Upper lobe of right lung (tissue), 1 donor: ENCODE measurements around the gene VANGL2. TPM values are rescaled to one million over a fixed set of nuclear protein-coding genes. Genes with fewer than 3 reads are reported as not detected.
A peak's percentile ranks its signal among the peaks of the same experiment; 100 is the strongest.

ENCODE experiments used
- ATAC-seq: fragments of 200-7000 bp; cut with Tn5 transposase; one replicate; pipeline ENCODE4 v1.9.1; 2020; ENCODE audit warnings: mild to moderate bottlenecking, moderate library complexity
- DNase-seq: peaks from one replicate; pipeline ENCODE4 v3.0.0-alpha.2; 2020
- H3K27ac ChIP-seq: fragments of 200-600 bp; one replicate; pipeline ENCODE4 v1.8.0; 2022
- H3K27me3 ChIP-seq: fragments of 200-600 bp; one replicate; pipeline ENCODE4 v1.8.0; 2022; ENCODE audit warnings: mild to moderate bottlenecking
- H3K36me3 ChIP-seq: fragments of 200-600 bp; one replicate; pipeline ENCODE4 v1.8.0; 2022
- H3K4me1 ChIP-seq: fragments of 200-600 bp; one replicate; pipeline ENCODE4 v1.8.0; 2022
- H3K4me3 ChIP-seq: fragments of 200-600 bp; one replicate; pipeline ENCODE4 v1.8.0; 2022; ENCODE audit warnings: mild to moderate bottlenecking
- H3K9me3 ChIP-seq: fragments of 200-600 bp; one replicate; pipeline ENCODE4 v1.8.0; 2022
- CTCF ChIP-seq: fragments of 200-600 bp; IDR thresholded peaks from one replicate; pipeline ENCODE4 v1.8.0; 2022; ENCODE audit warnings: antibody characterized with exemption
- intact Hi-C: fragments of 100-400 bp; cut with DNase I; formaldehyde crosslinking; loops from one replicate; pipeline ENCODE4 v1.11.0; 2022
- total RNA-seq: library from RNA; stranded (reverse); fragmentation: NEBNext Ultra II Directional; extraction: Animal tissue kit (Norgen Biotek cat#: 25700); gene quantifications from one replicate; pipeline ENCODE4 v1.2.1, GENCODE V29; 2021
- donor health status: DM: no; HTN: yes; CAD: no; lungs with severe emphysema.

Gene VANGL2
- total RNA-seq, 1 donor from 2014 or later: 6.3 TPM

- DNase-seq (no peak), ATAC-seq (no peak)
- no peak for TF ChIP-seq CTCF
- no peaks in the 10 kb centered on the region for H3K9me3 ChIP-seq
- no peak overlapping the region for H3K27ac ChIP-seq
- H3K36me3 ChIP-seq: no peaks in the 10 kb centered on the region
- no peak overlapping the region for H3K4me3 ChIP-seq
- intact Hi-C loops: no loop called here
- no peaks in the 10 kb centered on the region for H3K27me3 ChIP-seq
- H3K4me1 ChIP-seq: peaks cover 8% of the 10 kb centered on the region
Observed at GRCh38 chr1:160371346-160371631, 29.1 kb upstream of the VANGL2 start.

- DNase-seq: no peak
- Histone ChIP-seq H3K9me3 (no peaks in the 10 kb centered on the region), H3K36me3 (no peaks in the 10 kb centered on the region), H3K4me3 (no peak overlapping the region), H3K4me1 (peaks cover 11% of the 10 kb centered on the region), H3K27ac (no peak overlapping the region), H3K27me3 (no peaks in the 10 kb centered on the region)
- ATAC-seq: peak; percentile 51
- no peak for TF ChIP-seq CTCF
- intact Hi-C loops: no loop called here
Observed at GRCh38 chr1:160371756-160372155, 28.6 kb upstream of the VANGL2 start.

GRCh38 chr1:160373696-160374095, 26.7 kb upstream of the VANGL2 start:
- Histone ChIP-seq H3K27me3 (no peaks in the 10 kb centered on the region), H3K4me3 (no peak overlapping the region), H3K27ac (no peak overlapping the region), H3K4me1 (peaks cover 11% of the 10 kb centered on the region), H3K36me3 (no peaks in the 10 kb centered on the region), H3K9me3 (no peaks in the 10 kb centered on the region)
- DNase-seq (no peak), ATAC-seq (no peak)
- intact Hi-C loops: no loop called here
- no peak for TF ChIP-seq CTCF

- TF ChIP-seq CTCF: no peak
- H3K4me3 ChIP-seq: no peak overlapping the region
- no peak for DNase-seq
- H3K36me3 ChIP-seq: no peaks in the 10 kb centered on the region
- no peaks in the 10 kb centered on the region for H3K27me3 ChIP-seq
- H3K9me3 ChIP-seq: no peaks in the 10 kb centered on the region
- ATAC-seq: no peak
- H3K4me1 ChIP-seq: peaks cover 11% of the 10 kb centered on the region
- intact Hi-C loops: no loop called here
- no peak overlapping the region for H3K27ac ChIP-seq
Observed at GRCh38 chr1:160374306-160375110, 25.9 kb upstream of the VANGL2 start.

GRCh38 chr1:160375788-160376524, 24.4 kb upstream of the VANGL2 start:
- ATAC-seq (peak; percentile 51), DNase-seq (no peak)
- intact Hi-C loops: no loop called here
- Histone ChIP-seq H3K4me3 (no peak overlapping the region), H3K9me3 (no peaks in the 10 kb centered on the region), H3K36me3 (no peaks in the 10 kb centered on the region), H3K4me1 (peaks cover 11% of the 10 kb centered on the region), H3K27me3 (no peaks in the 10 kb centered on the region), H3K27ac (no peak overlapping the region)
- no peak for TF ChIP-seq CTCF
